SJCRH30 (cell line): Measurements from ENCODE around the gene ULK4. TPM values are rescaled to one million over a fixed set of nuclear protein-coding genes. Genes with fewer than 3 reads are reported as not detected.

Source experiments
- DNase-seq, 2 experiments: peaks; one replicate each; pipeline ENCODE4 v3.0.0-alpha.2; 2015 to 2020
- H3K27ac ChIP-seq: fragments of 250-450 bp; sonication (Bioruptor Pico); 2 replicates; pipeline ENCODE4 v1.5.1; 2020; ENCODE audit warnings: mild to moderate bottlenecking, moderate library complexity
- H3K27me3 ChIP-seq: fragments of 250-450 bp; sonication (Bioruptor Pico); 2 replicates; pipeline ENCODE4 v1.5.1; 2020; ENCODE audit warnings: mild to moderate bottlenecking, moderate library complexity
- H3K36me3 ChIP-seq: fragments of 250-450 bp; sonication (Bioruptor Pico); 2 replicates; pipeline ENCODE4 v1.5.1; 2020; ENCODE audit warnings: mild to moderate bottlenecking, moderate library complexity
- H3K4me1 ChIP-seq: fragments of 250-450 bp; sonication (Bioruptor Pico); 2 replicates; pipeline ENCODE4 v1.5.1; 2020; ENCODE audit warnings: mild to moderate bottlenecking, moderate library complexity
- H3K4me3 ChIP-seq: fragments of 250-450 bp; sonication (Bioruptor Pico); 2 replicates; pipeline ENCODE4 v1.5.1; 2020; ENCODE audit warnings: mild to moderate bottlenecking, moderate library complexity
- H3K9me3 ChIP-seq: fragments of 250-450 bp; sonication (Bioruptor Pico); replicated peaks from 2 replicates; pipeline ENCODE4 v1.5.1; 2020; ENCODE audit warnings: mild to moderate bottlenecking, moderate library complexity
- total RNA-seq: library from RNA; depleted of rRNA; stranded (reverse); fragments of >200 nt; shearing (Covaris generic); gene quantifications from 2 replicates; pipeline ENCODE4 v1.2.3, GENCODE V29; 2014

Gene ULK4
- total RNA-seq, 1 experiment from 2014 or later: 6.4 TPM

DNA sequence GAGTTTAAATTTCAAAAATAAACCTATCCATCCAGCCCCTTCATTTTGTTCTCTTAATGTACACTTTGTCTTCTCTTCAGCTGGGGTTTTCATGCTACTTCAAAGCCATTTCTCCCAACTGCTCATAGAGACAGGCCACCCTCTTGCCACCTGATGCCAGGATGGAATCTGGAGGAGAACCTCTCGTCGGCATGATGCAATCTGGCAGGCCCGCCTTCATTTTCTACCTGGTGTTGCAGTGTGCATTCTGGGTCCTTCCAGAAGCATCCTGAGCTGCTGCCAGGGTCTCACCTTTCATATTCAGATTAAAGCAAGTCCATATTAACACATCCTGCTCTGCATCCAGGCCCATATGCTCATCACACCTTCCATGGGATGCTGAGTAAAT lies 701.8 kb downstream of the ULK4 start:
- DNase-seq: no peak
- Histone ChIP-seq H3K36me3 (no peaks in the 10 kb centered on the region), H3K4me3 (no peak overlapping the region), H3K9me3 (no peaks in the 10 kb centered on the region), H3K4me1 (no peaks in the 10 kb centered on the region; the same call in 1 of the 2 replicates), H3K27me3 (no peaks in the 10 kb centered on the region), H3K27ac (no peak overlapping the region)

DNA sequence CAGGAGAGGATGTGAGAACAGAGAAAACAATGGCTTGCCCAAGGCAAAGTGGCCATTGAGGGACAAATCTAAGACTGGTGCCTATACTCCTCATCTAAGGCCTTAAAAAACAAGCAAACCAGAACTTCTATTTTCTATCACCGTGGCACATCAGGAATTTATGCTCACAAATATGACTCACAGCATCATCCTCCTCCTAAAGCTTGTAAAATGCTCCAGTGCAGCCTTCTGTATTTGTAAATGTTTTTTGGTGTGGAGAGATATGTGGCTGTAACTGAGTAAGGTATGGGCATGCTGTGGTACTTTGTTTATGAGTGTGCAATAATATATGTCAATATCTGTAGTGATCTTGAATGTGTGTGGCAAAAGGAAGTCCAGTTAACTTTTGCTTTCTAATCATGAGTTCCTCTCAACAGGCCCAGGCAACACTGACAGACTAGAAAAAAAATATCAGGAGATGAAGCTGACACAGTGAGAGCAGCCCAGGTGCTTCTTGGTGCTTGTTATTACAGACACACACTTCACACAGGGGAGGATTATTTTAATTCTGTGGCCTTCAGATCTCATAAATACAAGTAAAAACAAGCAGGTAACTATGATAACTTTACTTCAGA lies 702.3 kb downstream of the ULK4 start:
- Histone ChIP-seq H3K36me3 (no peaks in the 10 kb centered on the region), H3K9me3 (no peaks in the 10 kb centered on the region), H3K4me1 (no peaks in the 10 kb centered on the region; the same call in 1 of the 2 replicates), H3K27ac (no peak overlapping the region), H3K27me3 (no peaks in the 10 kb centered on the region), H3K4me3 (no peak overlapping the region)
- DNase-seq: no peak

GRCh38 chr3:41258239-41258800 lies 703.6 kb downstream of the ULK4 start:
- Histone ChIP-seq H3K4me1 (no peaks in the 10 kb centered on the region; the same call in 1 of the 2 replicates), H3K27ac (no peak overlapping the region), H3K9me3 (no peaks in the 10 kb centered on the region), H3K4me3 (no peak overlapping the region), H3K27me3 (no peaks in the 10 kb centered on the region), H3K36me3 (no peaks in the 10 kb centered on the region)
- DNase-seq: no peak

DNA sequence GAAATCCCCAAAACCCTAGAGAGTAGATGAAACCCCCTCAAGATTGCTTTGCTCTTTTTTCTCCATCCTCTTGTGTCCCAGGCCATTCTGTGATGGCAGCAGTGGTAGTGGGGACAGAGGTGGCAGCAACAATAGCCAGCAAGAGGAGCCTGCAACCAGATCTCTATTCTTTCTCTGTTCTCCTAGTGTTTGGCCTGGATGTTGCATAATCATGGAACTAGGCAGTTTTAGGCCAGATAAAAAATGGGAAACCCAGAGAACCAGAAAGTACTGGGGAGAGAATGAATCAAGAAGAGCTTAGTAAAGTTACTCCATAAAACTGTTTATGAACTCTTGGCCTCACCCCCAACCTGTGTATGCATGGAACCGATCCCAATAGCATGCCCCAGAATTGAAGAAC lies 710.3 kb downstream of the ULK4 start:
- no peaks in the 10 kb centered on the region for H3K4me1 ChIP-seq
- H3K27me3 ChIP-seq: no peaks in the 10 kb centered on the region
- H3K9me3 ChIP-seq: no peaks in the 10 kb centered on the region
- no peak overlapping the region for H3K27ac ChIP-seq
- no peaks in the 10 kb centered on the region for H3K36me3 ChIP-seq
- no peak overlapping the region for H3K4me3 ChIP-seq
- no peak for DNase-seq

GRCh38 chr3:41250825-41251224 lies 711.1 kb downstream of the ULK4 start:
- H3K36me3 ChIP-seq: no peaks in the 10 kb centered on the region
- H3K27ac ChIP-seq: no peak overlapping the region
- DNase-seq: no peak
- H3K4me3 ChIP-seq: no peak overlapping the region
- H3K9me3 ChIP-seq: no peaks in the 10 kb centered on the region
- H3K27me3 ChIP-seq: no peaks in the 10 kb centered on the region
- no peaks in the 10 kb centered on the region for H3K4me1 ChIP-seq

GRCh38 chr3:41249318-41249717 lies 712.6 kb downstream of the ULK4 start:
- Histone ChIP-seq H3K36me3 (no peaks in the 10 kb centered on the region), H3K9me3 (no peaks in the 10 kb centered on the region), H3K4me3 (no peak overlapping the region), H3K4me1 (no peaks in the 10 kb centered on the region), H3K27ac (no peak overlapping the region), H3K27me3 (no peaks in the 10 kb centered on the region)
- no peak for DNase-seq

- H3K4me1 ChIP-seq: no peaks in the 10 kb centered on the region
These were observed 713.4 kb downstream of the ULK4 start for GRCh38 chr3:41248525-41248924.

GRCh38 chr3:41247055-41248004 lies 714.6 kb downstream of the ULK4 start:
- H3K4me1 ChIP-seq: no peaks in the 10 kb centered on the region
- no peaks in the 10 kb centered on the region for H3K27me3 ChIP-seq
- H3K27ac ChIP-seq: no peak overlapping the region
- H3K9me3 ChIP-seq: no peaks in the 10 kb centered on the region
- H3K4me3 ChIP-seq: no peak overlapping the region
- DNase-seq: no peak
- H3K36me3 ChIP-seq: no peaks in the 10 kb centered on the region

More at GRCh38 chr3:41248525-41248924, 713.4 kb downstream of the ULK4 start:
- DNase-seq: no peak
- H3K27ac ChIP-seq: no peak overlapping the region
- no peaks in the 10 kb centered on the region for H3K36me3 ChIP-seq
- H3K27me3 ChIP-seq: no peaks in the 10 kb centered on the region
- no peaks in the 10 kb centered on the region for H3K9me3 ChIP-seq
- no peak overlapping the region for H3K4me3 ChIP-seq

DNA sequence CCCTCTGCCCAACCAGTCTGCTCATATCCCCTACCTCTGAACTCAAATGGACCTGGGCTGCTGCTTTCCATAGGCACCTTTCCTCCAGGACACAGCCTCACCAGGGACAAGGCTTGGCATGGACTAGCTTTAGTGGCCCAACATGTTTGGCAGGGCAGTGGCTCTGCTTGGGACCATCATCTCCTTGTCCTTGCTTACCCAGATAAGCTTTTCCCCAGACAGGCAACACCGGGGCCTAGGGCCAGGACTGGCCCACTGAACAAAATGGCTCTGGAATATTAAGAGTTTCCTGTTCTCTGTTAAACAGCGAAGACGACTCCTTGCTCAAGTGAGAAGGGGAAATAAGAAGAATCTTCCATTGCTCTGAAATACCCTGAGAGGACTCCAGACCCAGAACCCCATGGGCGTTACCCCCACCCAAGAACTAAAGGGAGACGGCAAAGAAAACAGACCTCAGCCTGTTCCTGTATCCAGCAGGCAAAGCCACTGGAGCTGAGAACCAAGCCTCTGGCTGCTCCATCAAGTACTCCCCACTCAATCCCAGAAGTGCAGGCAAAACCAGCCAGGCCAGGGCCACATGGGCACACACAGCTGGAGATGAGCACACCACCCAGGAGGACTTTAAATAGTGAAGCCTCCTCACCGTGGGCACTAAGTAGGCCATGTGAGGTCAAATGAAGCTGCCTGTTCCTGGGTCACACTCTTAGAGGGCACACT lies 717.1 kb downstream of the ULK4 start:
- Histone ChIP-seq H3K4me3 (no peak overlapping the region), H3K36me3 (peaks cover 22% of the 10 kb centered on the region), H3K9me3 (no peaks in the 10 kb centered on the region), H3K4me1 (no peaks in the 10 kb centered on the region), H3K27me3 (no peaks in the 10 kb centered on the region), H3K27ac (no peak overlapping the region)
- no peak for DNase-seq

GRCh38 chr3:41243183-41243582 lies 718.7 kb downstream of the ULK4 start:
- Histone ChIP-seq H3K27me3 (no peaks in the 10 kb centered on the region), H3K4me1 (no peaks in the 10 kb centered on the region), H3K4me3 (no peak overlapping the region), H3K27ac (no peak overlapping the region), H3K36me3 (peaks cover 29% of the 10 kb centered on the region), H3K9me3 (no peaks in the 10 kb centered on the region)
- DNase-seq: no peak

- no peak overlapping the region for H3K27ac ChIP-seq
- no peak for DNase-seq
- no peaks in the 10 kb centered on the region for H3K4me1 ChIP-seq
- no peaks in the 10 kb centered on the region for H3K9me3 ChIP-seq
- H3K27me3 ChIP-seq: no peaks in the 10 kb centered on the region
- H3K4me3 ChIP-seq: no peak overlapping the region
- peaks cover 34% of the 10 kb centered on the region for H3K36me3 ChIP-seq
These were observed 719.9 kb downstream of the ULK4 start for GRCh38 chr3:41241800-41242571.

DNA sequence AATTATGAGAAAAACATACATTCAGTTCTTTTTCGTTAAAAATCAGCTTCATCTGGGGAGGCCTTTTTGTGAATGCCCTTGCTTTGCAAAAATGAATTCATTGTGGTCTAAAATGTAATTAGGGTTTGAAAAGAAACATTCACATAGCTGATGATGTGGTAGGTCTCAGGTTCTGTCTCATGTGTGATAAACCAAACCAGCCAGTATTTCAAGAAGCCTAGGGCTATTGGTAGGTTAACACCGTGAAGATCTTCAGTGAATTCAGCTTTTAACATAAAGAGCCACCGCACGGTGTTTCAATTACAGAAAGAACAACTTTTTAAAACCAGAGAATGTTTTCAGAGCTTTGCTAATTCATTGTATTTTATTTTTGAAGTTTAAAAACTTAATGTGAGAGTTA lies 720.7 kb downstream of the ULK4 start:
- Histone ChIP-seq H3K36me3 (peaks cover 43% of the 10 kb centered on the region), H3K27me3 (no peaks in the 10 kb centered on the region)
- no peak for DNase-seq

GRCh38 chr3:41239587-41239986 lies 722.3 kb downstream of the ULK4 start:
- Histone ChIP-seq H3K4me1 (no peaks in the 10 kb centered on the region), H3K36me3 (peaks cover 54% of the 10 kb centered on the region), H3K9me3 (no peaks in the 10 kb centered on the region), H3K4me3 (no peak overlapping the region), H3K27me3 (no peaks in the 10 kb centered on the region), H3K27ac (no peak overlapping the region)
- no peak for DNase-seq

More for the DNA sequence above, 720.7 kb downstream of the ULK4 start:
- Histone ChIP-seq H3K4me1 (no peaks in the 10 kb centered on the region), H3K27ac (no peak overlapping the region), H3K9me3 (no peaks in the 10 kb centered on the region), H3K4me3 (no peak overlapping the region)

GRCh38 chr3:41237907-41238306 lies 724.0 kb downstream of the ULK4 start:
- Histone ChIP-seq H3K27me3 (no peaks in the 10 kb centered on the region), H3K4me1 (no peaks in the 10 kb centered on the region), H3K9me3 (no peaks in the 10 kb centered on the region), H3K4me3 (no peak overlapping the region), H3K27ac (no peak overlapping the region), H3K36me3 (peaks cover 71% of the 10 kb centered on the region)
- DNase-seq: no peak
